Memory B cell (primary cell): ENCODE measurements around the gene TYMS.

Experiments
- ATAC-seq: fragments of 150-1000 bp; cut with Tn5 transposase; 2 replicates; pipeline ENCODE4 v1.10.0; 2021; ENCODE audit warnings: low read depth, mild to moderate bottlenecking, moderate library complexity
- DNase-seq, 2 donors: peaks; one replicate each; pipeline ENCODE4 v3.0.0; 2022; ENCODE audit warnings: low spot score in 2 of 2
- H3K27ac Mint-ChIP-seq: one replicate; pipeline ENCODE4 v1.8.0; 2022; ENCODE audit warnings: mild to moderate bottlenecking, moderate library complexity, mixed read lengths
- H3K27me3 Mint-ChIP-seq: one replicate; pipeline ENCODE4 v1.8.0; 2022; ENCODE audit warnings: mixed read lengths
- H3K36me3 Mint-ChIP-seq: one replicate; pipeline ENCODE4 v1.8.0; 2022; ENCODE audit warnings: mild to moderate bottlenecking, mixed read lengths
- H3K4me1 Mint-ChIP-seq: one replicate; pipeline ENCODE4 v1.8.0; 2022; ENCODE audit warnings: mixed read lengths
- H3K4me3 Mint-ChIP-seq: one replicate; pipeline ENCODE4 v1.8.0; 2022; ENCODE audit warnings: mild to moderate bottlenecking, moderate library complexity, mixed read lengths
- H3K9me3 Mint-ChIP-seq: one replicate; pipeline ENCODE4 v1.8.0; 2022; ENCODE audit warnings: mixed read lengths

Gene TYMS

DNA sequence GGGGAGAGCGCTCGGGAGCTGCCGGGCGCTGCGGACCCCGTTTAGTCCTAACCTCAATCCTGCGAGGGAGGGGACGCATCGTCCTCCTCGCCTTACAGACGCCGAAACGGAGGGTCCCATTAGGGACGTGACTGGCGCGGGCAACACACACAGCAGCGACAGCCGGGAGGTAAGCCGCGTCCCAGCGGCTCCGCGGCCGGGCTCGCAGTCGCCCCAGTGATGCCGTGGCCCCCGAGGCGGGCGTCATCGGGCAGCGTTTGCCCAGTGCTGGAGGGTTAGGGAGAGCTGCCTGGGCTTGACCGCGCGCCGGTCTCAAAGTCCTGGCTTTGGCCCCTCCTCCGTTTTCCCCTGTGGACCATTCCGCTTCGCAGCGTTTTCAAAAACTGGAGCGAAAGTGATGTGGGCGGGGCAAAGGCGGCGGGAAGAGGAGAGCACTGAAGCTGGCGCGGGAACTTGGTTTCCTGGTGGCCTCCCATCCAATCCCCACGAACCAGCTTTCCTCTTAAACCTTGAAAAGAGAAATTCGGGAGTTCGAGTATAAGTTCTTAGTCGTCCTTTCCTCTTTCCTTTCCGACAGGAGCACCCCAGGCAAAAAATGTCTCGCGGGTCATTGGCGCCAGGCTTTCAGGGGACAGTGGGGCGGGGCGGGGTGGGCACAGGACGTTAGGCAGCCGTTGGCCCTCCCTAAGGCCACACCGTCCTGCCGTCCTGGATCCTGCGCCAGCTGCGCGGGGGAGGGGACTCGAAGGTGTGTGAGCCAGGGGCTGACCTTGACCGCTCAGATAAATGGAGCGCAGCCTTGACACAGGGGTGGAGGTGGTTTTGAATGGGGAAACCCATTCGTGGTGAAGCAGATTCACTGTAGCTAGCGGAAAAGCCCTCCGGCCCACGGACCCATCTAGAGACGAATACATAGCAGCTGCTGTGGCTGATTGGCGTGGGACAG is 821 bp downstream of the TYMS start:
- Mint-ChIP-seq H3K4me3 (peak overlapping the region; percentile 70), H3K9me3 (peaks cover 2% of the 10 kb centered on the region), H3K27me3 (peaks cover 13% of the 10 kb centered on the region), H3K4me1 (no peaks in the 10 kb centered on the region), H3K36me3 (peaks cover 2% of the 10 kb centered on the region), H3K27ac (no peak overlapping the region)
- ATAC-seq (peak; percentile 73), DNase-seq (peak; percentile 11 to 22)

DNA sequence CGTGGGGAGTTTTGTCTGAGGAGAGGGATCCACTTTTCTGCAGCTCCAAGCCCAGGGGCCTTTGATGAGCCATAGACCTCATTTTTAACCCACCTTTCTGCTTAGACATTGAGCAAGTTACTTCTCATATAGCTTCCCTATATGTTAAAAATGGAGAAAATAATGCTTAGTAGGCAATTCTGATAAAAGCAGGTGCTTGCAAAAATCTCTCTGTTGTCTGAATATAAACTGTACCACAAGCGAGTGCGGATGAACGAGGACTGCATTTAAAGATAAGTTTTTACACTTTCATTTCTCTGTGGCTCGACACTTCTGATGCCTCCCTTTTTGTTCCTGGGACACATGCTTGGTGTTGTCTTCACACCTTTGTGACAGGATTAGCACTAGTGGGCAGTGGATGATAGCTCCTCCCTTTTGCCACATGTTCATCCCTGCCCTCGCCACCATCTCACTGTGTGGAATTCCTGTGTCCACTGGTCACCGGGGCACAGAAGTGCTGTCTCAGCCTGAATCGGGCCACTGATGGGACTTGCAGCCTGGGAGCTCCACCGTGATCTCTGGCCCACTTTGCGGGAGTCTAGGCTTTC is 1.6 kb downstream of the TYMS start:
- H3K4me1 Mint-ChIP-seq = no peaks in the 10 kb centered on the region
- H3K27ac Mint-ChIP-seq = no peak overlapping the region
- peaks cover 2% of the 10 kb centered on the region for H3K9me3 Mint-ChIP-seq
- H3K4me3 Mint-ChIP-seq = peak overlapping the region; percentile 70
- H3K36me3 Mint-ChIP-seq = peaks cover 2% of the 10 kb centered on the region
- H3K27me3 Mint-ChIP-seq = peaks cover 9% of the 10 kb centered on the region
- DNase-seq (no peak), ATAC-seq (no peak)

DNA sequence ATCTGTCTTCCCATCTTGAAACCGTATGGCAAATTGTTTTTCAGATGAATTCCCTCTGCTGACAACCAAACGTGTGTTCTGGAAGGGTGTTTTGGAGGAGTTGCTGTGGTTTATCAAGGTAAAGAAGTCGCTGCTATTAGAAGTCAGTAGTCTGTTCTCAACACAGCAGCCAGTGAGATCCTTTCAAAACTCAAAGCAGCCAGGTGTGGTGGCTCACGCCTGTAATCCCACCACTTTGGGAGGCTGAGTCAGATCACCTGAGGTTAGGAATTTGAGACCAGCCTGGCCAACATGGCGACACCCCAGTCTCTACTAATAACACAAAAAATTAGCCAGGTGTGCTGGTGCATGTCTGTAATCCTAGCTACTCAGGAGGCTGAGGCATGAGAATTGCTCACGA is 2.1 kb downstream of the TYMS start:
- peaks cover 9% of the 10 kb centered on the region for H3K27me3 Mint-ChIP-seq
- no peak overlapping the region for H3K27ac Mint-ChIP-seq
- no peak for DNase-seq
- H3K4me3 Mint-ChIP-seq = peak overlapping the region; percentile 70
- ATAC-seq = no peak
- peaks cover 2% of the 10 kb centered on the region for H3K36me3 Mint-ChIP-seq
- no peaks in the 10 kb centered on the region for H3K4me1 Mint-ChIP-seq
- H3K9me3 Mint-ChIP-seq = peaks cover 2% of the 10 kb centered on the region

DNA sequence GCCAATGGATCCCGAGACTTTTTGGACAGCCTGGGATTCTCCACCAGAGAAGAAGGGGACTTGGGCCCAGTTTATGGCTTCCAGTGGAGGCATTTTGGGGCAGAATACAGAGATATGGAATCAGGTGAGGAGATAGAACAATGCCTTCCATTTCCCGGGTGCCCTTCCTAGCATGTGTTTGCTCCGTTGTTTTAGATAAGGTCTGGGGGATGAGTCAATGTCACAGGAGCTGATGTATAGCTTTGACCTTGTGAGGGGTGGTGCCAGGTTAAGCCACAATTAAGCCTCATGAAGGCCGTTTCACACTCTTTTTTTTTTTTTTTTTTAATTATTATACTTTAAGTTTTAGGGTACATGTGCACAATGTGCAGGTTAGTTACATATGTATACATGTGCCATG is 4.7 kb downstream of the TYMS start:
- peaks cover 4% of the 10 kb centered on the region for H3K36me3 Mint-ChIP-seq
- DNase-seq (no peak), ATAC-seq (no peak)

DNA sequence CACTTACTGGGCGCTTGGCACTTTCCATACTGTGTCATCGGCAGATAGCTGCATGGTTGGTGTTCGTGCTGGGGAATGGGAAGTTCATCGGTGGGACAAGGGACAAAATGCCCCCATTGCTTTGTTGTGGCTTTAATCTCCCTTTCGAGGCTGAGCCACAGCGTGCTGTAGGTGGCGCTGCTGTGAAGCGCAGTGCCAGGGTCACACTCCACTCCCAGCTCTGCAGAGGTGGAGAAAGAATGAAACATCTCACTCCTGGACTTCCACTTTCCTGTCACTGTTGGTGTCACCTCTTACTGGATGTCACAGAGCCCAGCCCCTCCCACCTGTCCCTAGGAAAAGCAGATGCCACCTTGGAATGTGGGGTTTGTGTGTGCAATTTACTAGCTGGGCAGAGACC is 8.7 kb downstream of the TYMS start:
- H3K27me3 Mint-ChIP-seq = no peaks in the 10 kb centered on the region
- peaks cover 4% of the 10 kb centered on the region for H3K36me3 Mint-ChIP-seq
- H3K4me3 Mint-ChIP-seq = no peak overlapping the region
- ATAC-seq (no peak), DNase-seq (no peak)
- no peak overlapping the region for H3K27ac Mint-ChIP-seq
- H3K4me1 Mint-ChIP-seq = no peaks in the 10 kb centered on the region
- H3K9me3 Mint-ChIP-seq = peaks cover 5% of the 10 kb centered on the region

More for the DNA sequence above, 4.7 kb downstream of the TYMS start:
- no peak overlapping the region for H3K4me3 Mint-ChIP-seq
- H3K27me3 Mint-ChIP-seq = peaks cover 7% of the 10 kb centered on the region
- peaks cover 5% of the 10 kb centered on the region for H3K9me3 Mint-ChIP-seq
- H3K27ac Mint-ChIP-seq = no peak overlapping the region
- H3K4me1 Mint-ChIP-seq = no peaks in the 10 kb centered on the region

DNA sequence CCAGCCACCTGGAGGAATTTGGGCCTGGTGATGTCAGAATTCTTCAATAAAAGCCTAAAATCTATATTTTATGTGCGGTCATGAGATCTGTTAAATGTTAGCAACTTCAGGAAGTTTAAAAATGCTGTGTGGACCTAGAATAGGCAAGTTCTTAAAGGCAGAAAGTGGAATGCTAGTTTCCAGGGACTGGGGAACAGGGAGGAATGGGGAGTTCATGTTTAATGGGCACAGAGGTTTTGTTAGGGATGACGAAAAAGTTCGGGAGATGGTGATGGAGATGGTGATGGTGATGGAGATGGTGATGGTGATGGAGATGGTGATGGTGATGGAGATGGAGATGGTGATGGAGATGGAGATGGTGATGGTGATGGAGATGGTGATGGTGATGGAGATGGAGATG is 9.2 kb downstream of the TYMS start:
- H3K9me3 Mint-ChIP-seq = peaks cover 3% of the 10 kb centered on the region
- no peak overlapping the region for H3K27ac Mint-ChIP-seq
- no peaks in the 10 kb centered on the region for H3K4me1 Mint-ChIP-seq
- ATAC-seq (no peak), DNase-seq (no peak)
- H3K27me3 Mint-ChIP-seq = no peaks in the 10 kb centered on the region
- H3K36me3 Mint-ChIP-seq = peaks cover 3% of the 10 kb centered on the region
- no peak overlapping the region for H3K4me3 Mint-ChIP-seq

DNA sequence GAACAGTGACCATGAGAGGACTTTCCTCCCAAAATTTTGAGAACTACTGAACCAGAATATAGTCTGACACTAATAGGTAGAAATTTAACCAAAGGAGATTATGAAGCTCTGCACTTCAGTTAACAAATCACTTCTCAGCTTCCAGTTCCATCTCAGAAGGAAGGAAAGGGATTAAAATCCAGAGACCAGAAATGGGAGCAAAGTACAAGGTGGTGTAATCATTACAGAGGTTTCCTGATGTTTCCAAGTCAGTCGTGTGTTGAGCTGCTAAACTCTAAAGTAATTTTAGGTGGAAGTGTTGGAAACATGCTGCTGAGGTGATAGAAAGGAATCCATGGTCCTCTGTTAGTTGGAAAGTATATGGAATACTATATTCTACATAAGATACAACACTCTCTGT is 10.8 kb downstream of the TYMS start:
- H3K4me1 Mint-ChIP-seq = no peaks in the 10 kb centered on the region
- H3K36me3 Mint-ChIP-seq = peaks cover 6% of the 10 kb centered on the region
- no peaks in the 10 kb centered on the region for H3K27me3 Mint-ChIP-seq
- no peak overlapping the region for H3K27ac Mint-ChIP-seq
- DNase-seq (no peak), ATAC-seq (no peak)
- H3K4me3 Mint-ChIP-seq = no peak overlapping the region
- peaks cover 3% of the 10 kb centered on the region for H3K9me3 Mint-ChIP-seq

DNA sequence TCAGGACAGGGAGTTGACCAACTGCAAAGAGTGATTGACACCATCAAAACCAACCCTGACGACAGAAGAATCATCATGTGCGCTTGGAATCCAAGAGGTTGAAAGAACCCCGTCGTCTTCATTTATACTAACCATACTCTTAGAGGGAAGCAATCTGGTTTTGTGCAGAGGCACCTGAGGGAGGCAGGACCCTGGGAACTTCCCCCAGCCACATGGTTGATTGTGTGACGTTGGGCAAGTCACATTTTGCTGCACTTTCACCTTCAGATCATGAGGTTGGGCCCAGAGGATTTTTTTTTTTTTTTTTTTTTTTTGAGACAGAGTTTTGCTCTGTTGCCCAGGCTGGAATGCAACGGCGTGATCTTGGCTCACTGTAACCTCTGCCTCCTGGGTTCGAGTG is 11.6 kb downstream of the TYMS start:
- peaks cover 3% of the 10 kb centered on the region for H3K9me3 Mint-ChIP-seq
- no peaks in the 10 kb centered on the region for H3K4me1 Mint-ChIP-seq
- ATAC-seq (no peak), DNase-seq (no peak)
- H3K27me3 Mint-ChIP-seq = no peaks in the 10 kb centered on the region
- H3K4me3 Mint-ChIP-seq = no peak overlapping the region
- no peak overlapping the region for H3K27ac Mint-ChIP-seq
- H3K36me3 Mint-ChIP-seq = peaks cover 6% of the 10 kb centered on the region

DNA sequence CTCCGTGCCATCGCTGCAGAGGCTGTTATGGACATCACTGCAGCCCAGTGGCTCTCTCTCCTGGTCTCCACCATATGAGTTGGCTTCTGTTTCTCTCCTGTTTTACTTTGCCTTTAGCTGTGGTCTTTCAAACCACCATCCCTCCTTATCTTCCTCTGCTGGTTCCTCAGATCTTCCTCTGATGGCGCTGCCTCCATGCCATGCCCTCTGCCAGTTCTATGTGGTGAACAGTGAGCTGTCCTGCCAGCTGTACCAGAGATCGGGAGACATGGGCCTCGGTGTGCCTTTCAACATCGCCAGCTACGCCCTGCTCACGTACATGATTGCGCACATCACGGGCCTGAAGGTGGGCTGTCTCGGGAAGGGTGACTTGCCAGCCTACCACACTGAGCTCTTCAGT is 13.1 kb downstream of the TYMS start:
- ATAC-seq (no peak), DNase-seq (no peak)
- no peak overlapping the region for H3K27ac Mint-ChIP-seq
- peaks cover 6% of the 10 kb centered on the region for H3K36me3 Mint-ChIP-seq
- H3K27me3 Mint-ChIP-seq = no peaks in the 10 kb centered on the region
- H3K4me1 Mint-ChIP-seq = no peaks in the 10 kb centered on the region
- H3K9me3 Mint-ChIP-seq = peaks cover 3% of the 10 kb centered on the region
- no peak overlapping the region for H3K4me3 Mint-ChIP-seq

DNA sequence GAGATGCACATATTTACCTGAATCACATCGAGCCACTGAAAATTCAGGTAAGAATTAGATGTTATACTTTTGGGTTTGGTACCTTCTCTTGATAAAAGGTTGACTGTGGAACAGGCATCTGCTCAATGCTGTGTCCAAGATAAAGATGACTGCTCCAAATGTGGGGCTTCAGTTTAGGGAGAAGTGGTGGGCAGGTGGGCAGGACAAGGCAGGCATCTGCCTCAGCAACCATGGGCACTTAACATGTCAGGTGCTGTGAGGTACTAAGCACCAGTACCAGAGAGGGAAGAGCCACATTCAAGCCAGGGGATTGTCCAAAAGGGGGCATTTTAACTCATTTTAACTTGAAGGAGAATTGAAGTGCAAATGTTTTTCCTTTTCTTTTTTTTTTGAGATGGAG is 14.0 kb downstream of the TYMS start:
- no peak overlapping the region for H3K4me3 Mint-ChIP-seq
- peaks cover 3% of the 10 kb centered on the region for H3K9me3 Mint-ChIP-seq
- no peak overlapping the region for H3K27ac Mint-ChIP-seq
- DNase-seq (no peak), ATAC-seq (no peak)
- H3K4me1 Mint-ChIP-seq = no peaks in the 10 kb centered on the region
- H3K27me3 Mint-ChIP-seq = no peaks in the 10 kb centered on the region
- H3K36me3 Mint-ChIP-seq = peaks cover 6% of the 10 kb centered on the region

DNA sequence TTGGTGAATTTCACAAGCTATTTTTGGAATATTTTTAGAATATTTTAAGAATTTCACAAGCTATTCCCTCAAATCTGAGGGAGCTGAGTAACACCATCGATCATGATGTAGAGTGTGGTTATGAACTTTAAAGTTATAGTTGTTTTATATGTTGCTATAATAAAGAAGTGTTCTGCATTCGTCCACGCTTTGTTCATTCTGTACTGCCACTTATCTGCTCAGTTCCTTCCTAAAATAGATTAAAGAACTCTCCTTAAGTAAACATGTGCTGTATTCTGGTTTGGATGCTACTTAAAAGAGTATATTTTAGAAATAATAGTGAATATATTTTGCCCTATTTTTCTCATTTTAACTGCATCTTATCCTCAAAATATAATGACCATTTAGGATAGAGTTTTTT is 15.9 kb downstream of the TYMS start:
- ATAC-seq = no peak
- H3K36me3 Mint-ChIP-seq = peaks cover 4% of the 10 kb centered on the region

DNA sequence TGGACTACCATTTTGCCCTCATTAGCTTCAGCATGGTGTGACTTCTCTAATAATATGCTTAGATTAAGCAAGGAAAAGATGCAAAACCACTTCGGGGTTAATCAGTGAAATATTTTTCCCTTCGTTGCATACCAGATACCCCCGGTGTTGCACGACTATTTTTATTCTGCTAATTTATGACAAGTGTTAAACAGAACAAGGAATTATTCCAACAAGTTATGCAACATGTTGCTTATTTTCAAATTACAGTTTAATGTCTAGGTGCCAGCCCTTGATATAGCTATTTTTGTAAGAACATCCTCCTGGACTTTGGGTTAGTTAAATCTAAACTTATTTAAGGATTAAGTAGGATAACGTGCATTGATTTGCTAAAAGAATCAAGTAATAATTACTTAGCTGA is 16.3 kb downstream of the TYMS start:
- peaks cover 4% of the 10 kb centered on the region for H3K36me3 Mint-ChIP-seq

More for the DNA sequence above, 15.9 kb downstream of the TYMS start:
- Mint-ChIP-seq H3K27ac (no peak overlapping the region), H3K27me3 (no peaks in the 10 kb centered on the region), H3K9me3 (no peaks in the 10 kb centered on the region), H3K4me3 (no peak overlapping the region), H3K4me1 (no peaks in the 10 kb centered on the region)
- DNase-seq = no peak

DNA sequence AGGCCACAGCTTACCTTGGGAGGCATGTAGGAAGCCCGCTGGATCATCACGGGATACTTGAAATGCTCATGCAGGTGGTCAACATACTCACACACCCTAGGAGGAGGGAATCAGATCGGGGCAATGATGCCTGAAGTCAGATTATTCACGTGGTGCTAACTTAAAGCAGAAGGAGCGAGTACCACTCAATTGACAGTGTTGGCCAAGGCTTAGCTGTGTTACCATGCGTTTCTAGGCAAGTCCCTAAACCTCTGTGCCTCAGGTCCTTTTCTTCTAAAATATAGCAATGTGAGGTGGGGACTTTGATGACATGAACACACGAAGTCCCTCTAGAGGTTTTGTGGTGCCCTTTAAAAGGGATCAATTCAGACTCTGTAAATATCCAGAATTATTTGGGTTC is 17.9 kb downstream of the TYMS start:
- no peaks in the 10 kb centered on the region for H3K9me3 Mint-ChIP-seq
- ATAC-seq (no peak), DNase-seq (no peak)
- no peak overlapping the region for H3K4me3 Mint-ChIP-seq
- H3K36me3 Mint-ChIP-seq = peaks cover 4% of the 10 kb centered on the region
- no peak overlapping the region for H3K27ac Mint-ChIP-seq
- H3K4me1 Mint-ChIP-seq = no peaks in the 10 kb centered on the region
- no peaks in the 10 kb centered on the region for H3K27me3 Mint-ChIP-seq

More for the DNA sequence above, 16.3 kb downstream of the TYMS start:
- no peaks in the 10 kb centered on the region for H3K4me1 Mint-ChIP-seq
- no peak for ATAC-seq
- no peaks in the 10 kb centered on the region for H3K27me3 Mint-ChIP-seq
- no peak overlapping the region for H3K27ac Mint-ChIP-seq
- DNase-seq = no peak
- no peak overlapping the region for H3K4me3 Mint-ChIP-seq
- H3K9me3 Mint-ChIP-seq = no peaks in the 10 kb centered on the region

DNA sequence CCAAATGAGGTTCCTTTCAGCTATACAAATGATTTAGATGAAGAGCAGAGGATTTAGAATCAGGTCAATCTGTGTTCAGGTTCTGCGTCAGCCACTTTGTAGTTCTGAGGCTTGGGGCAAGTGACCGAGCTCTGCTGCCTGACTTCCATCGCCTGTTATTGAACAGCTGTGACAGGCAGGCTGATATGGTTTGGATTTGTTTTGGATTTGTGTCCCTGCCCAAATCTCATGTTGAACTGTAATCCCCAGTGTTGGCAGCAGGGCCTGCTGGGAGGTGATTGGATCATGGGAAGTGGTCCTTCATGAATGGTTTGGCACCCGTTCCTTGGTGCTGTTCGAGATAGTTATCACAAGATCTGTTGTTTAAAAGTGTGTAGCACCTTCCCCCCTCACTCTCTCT is 18.6 kb downstream of the TYMS start:
- DNase-seq (no peak), ATAC-seq (no peak)
- Mint-ChIP-seq H3K27ac (no peak overlapping the region), H3K4me1 (no peaks in the 10 kb centered on the region), H3K27me3 (no peaks in the 10 kb centered on the region), H3K9me3 (no peaks in the 10 kb centered on the region), H3K4me3 (no peak overlapping the region), H3K36me3 (peaks cover 4% of the 10 kb centered on the region)
